IMR-90 (cell line): ENCODE data around the gene FN1. TPM values are rescaled to one million over a fixed set of nuclear protein-coding genes. Genes with fewer than 3 reads are reported as not detected.

Experiments used
- ATAC-seq: fragments of 200-7000 bp; cut with Tn5 transposase; 2 replicates; pipeline ENCODE4 v1.9.1; 2020; ENCODE audit warnings: low read depth, mild to moderate bottlenecking, moderate library complexity
- BruUV-seq: library from RNA; stranded (reverse); fragments of 400-500 nt; replicated peaks from 2 replicates; lab custom pipeline; 2021; lab: Mats Ljungman, UMichigan
- CTCF ChIA-PET: fragments of 300-600 bp; formaldehyde crosslinking; extraction: SDS; loops from one replicate; lab custom pipeline; 2021; ENCODE audit warnings: antibody characterized with exemption; lab: Yijun Ruan, JAX
- POLR2A ChIA-PET: fragments of 300-600 bp; sonication (Branson Sonifier 250); formaldehyde crosslinking; loops from one replicate; lab custom pipeline; 2022; ENCODE audit warnings: antibody characterized with exemption; ENCODE audit not compliant: unreplicated experiment; lab: Charles Lee
- DNase-seq: peaks from one replicate; pipeline ENCODE4 v3.0.0; 2013
- H2AFZ ChIP-seq: replicated peaks from 2 replicates; pipeline ENCODE3; 2013; ENCODE audit warnings: low read length, mild to moderate bottlenecking; ENCODE audit not compliant: poor library complexity
- H2AK5ac ChIP-seq: 2 replicates; pipeline ENCODE4 v1.6.1; 2013; ENCODE audit warnings: low read depth, low read length, inconsistent platforms
- H2AK9ac ChIP-seq: replicated peaks from 2 replicates; pipeline ENCODE3; 2013; ENCODE audit warnings: mild to moderate bottlenecking, low read depth, low read length, moderate library complexity; ENCODE audit not compliant: poor library complexity
- H2BK120ac ChIP-seq: 2 replicates; pipeline ENCODE4 v1.6.1; 2013; ENCODE audit warnings: low read depth, low read length, inconsistent platforms
- H2BK15ac ChIP-seq: 3 replicates; pipeline ENCODE4 v1.6.1; 2013; ENCODE audit warnings: low read depth, low read length, inconsistent platforms
- H2BK20ac ChIP-seq: 2 replicates; pipeline ENCODE4 v1.6.1; 2013; ENCODE audit warnings: low read depth, mild to moderate bottlenecking, inconsistent platforms, low read length, moderate library complexity
- H2BK5ac ChIP-seq: 2 replicates; pipeline ENCODE4 v1.6.1; 2013; ENCODE audit warnings: mild to moderate bottlenecking, low read depth, low read length, inconsistent platforms; ENCODE audit not compliant: poor library complexity, severe bottlenecking
- H3K14ac ChIP-seq: replicated peaks from 2 replicates; pipeline ENCODE4 v1.6.1; 2013; ENCODE audit warnings: low read depth, low read length, inconsistent platforms
- H3K18ac ChIP-seq: 2 replicates; pipeline ENCODE4 v1.6.1; 2013; ENCODE audit warnings: low read depth, low read length, control low read depth
- H3K23ac ChIP-seq: 2 replicates; pipeline ENCODE4 v1.6.1; 2013; ENCODE audit warnings: low read depth, low read length, inconsistent platforms
- H3K27ac ChIP-seq: 2 replicates; pipeline ENCODE4 v1.5.1; 2013; ENCODE audit warnings: mild to moderate bottlenecking, control low read depth, low read length; ENCODE audit not compliant: insufficient read depth
- H3K27me3 ChIP-seq: 2 replicates; pipeline ENCODE4 v1.6.1; 2013; ENCODE audit warnings: low read length; ENCODE audit not compliant: control insufficient read depth, insufficient read depth
- H3K36me3 ChIP-seq: 2 replicates; pipeline ENCODE4 v1.6.1; 2013; ENCODE audit warnings: low read length, mixed read lengths; ENCODE audit not compliant: control insufficient read depth, insufficient read depth
- H3K4ac ChIP-seq: 2 replicates; pipeline ENCODE4 v1.6.1; 2013; ENCODE audit warnings: low read depth, low read length, inconsistent platforms
- H3K4me1 ChIP-seq: 2 replicates; pipeline ENCODE4 v1.6.1; 2013; ENCODE audit warnings: low read length, mixed read lengths; ENCODE audit not compliant: control insufficient read depth, insufficient read depth
- H3K4me2 ChIP-seq: 2 replicates; pipeline ENCODE4 v1.6.1; 2013; ENCODE audit warnings: low read depth, mild to moderate bottlenecking, control low read depth, low read length, moderate library complexity
- H3K4me3 ChIP-seq: 2 replicates; pipeline ENCODE4 v1.5.1; 2013; ENCODE audit warnings: low read depth, mild to moderate bottlenecking, control low read depth, low read length, moderate library complexity; ENCODE audit not compliant: insufficient read depth
- H3K56ac ChIP-seq: 2 replicates; pipeline ENCODE4 v1.6.1; 2013; ENCODE audit warnings: low read length, inconsistent platforms; ENCODE audit not compliant: insufficient read depth; ENCODE audit errors: extremely low read depth
- H3K79me1 ChIP-seq, 2 experiments: 2 replicates each; pipeline ENCODE4 v1.6.1; 2013; ENCODE audit warnings: low read length in 2 of 2, inconsistent platforms in 1 of 2, low read depth in 1 of 2
- H3K9ac ChIP-seq: 2 replicates; pipeline ENCODE4 v1.6.1; 2013; ENCODE audit warnings: low read depth, low read length, control low read depth
- H3K9me1 ChIP-seq: 2 replicates; pipeline ENCODE4 v1.6.1; 2013; ENCODE audit warnings: low read length, inconsistent platforms; ENCODE audit not compliant: insufficient read depth
- H3K9me3 ChIP-seq: 2 replicates; pipeline ENCODE4 v1.6.1; 2013; ENCODE audit warnings: low read length; ENCODE audit not compliant: control insufficient read depth, insufficient read depth
- H4K20me1 ChIP-seq: 2 replicates; pipeline ENCODE4 v1.6.1; 2013; ENCODE audit warnings: low read length, inconsistent platforms; ENCODE audit not compliant: insufficient read depth
- H4K5ac ChIP-seq: 2 replicates; pipeline ENCODE4 v1.6.1; 2013; ENCODE audit warnings: mild to moderate bottlenecking, low read depth, low read length, control low read depth
- H4K8ac ChIP-seq, 2 experiments: 2 replicates each; pipeline ENCODE4 v1.6.1; 2013; ENCODE audit warnings: low read depth in 2 of 2, low read length in 2 of 2, control low read depth in 1 of 2, inconsistent platforms in 1 of 2
- H4K91ac ChIP-seq: 2 replicates; pipeline ENCODE4 v1.6.1; 2013; ENCODE audit warnings: low read depth, low read length, inconsistent platforms; ENCODE audit not compliant: insufficient read depth
- BHLHE40 ChIP-seq: fragments of 150-350 bp; IDR thresholded peaks from 2 replicates; pipeline ENCODE4 v1.6.1; 2016; ENCODE audit warnings: mild to moderate bottlenecking, low read depth, low read length
- CEBPB ChIP-seq: IDR thresholded peaks from 2 replicates; pipeline ENCODE4 v1.6.1; 2012; ENCODE audit warnings: low read depth, low read length, improper control_type of control experiment
- WGBS, 2 experiments: methylation state at CpG; one replicate each; pipeline versions ENCODE4 v1.1.5 to v1.1.7; 2013; ENCODE audit warnings: missing lambda C conversion rate in 2 of 2; ENCODE audit not compliant: insufficient read length in 1 of 2; ENCODE audit errors: extremely low coverage in 2 of 2; 5-methylcytosine and 5-hydroxymethylcytosine counted together
- dilution Hi-C: fragments of 300-500 bp; cut with HindIII; formaldehyde crosslinking; loops from one replicate; pipeline ENCODE4 v1.14.3; 2018; ENCODE audit warnings: low sequenced_read_pairs; ENCODE audit not compliant: unreplicated experiment
- in situ Hi-C: fragments of 300-500 bp; cut with MboI; formaldehyde crosslinking; loops from 3 replicates; pipeline ENCODE4 v1.14.3; 2019; ENCODE audit warnings: low sequenced_read_pairs, inconsistent platforms, mixed read lengths
- intact Hi-C: fragments of 100-400 bp; cut with micrococcal nuclease; formaldehyde crosslinking; loops from 2 replicates; pipeline ENCODE4 v1.10.0; 2022
- polyA plus RNA-seq, 3 experiments: library from polyadenylated mRNA; depleted of rRNA; stranded (reverse); fragments of >200 nt; gene quantifications; 2 replicates each; pipeline ENCODE4 v1.2.3, GENCODE V29; 2012; ENCODE audit warnings: low replicate concordance in 1 of 3
- total RNA-seq: library from RNA; depleted of rRNA; stranded (reverse); fragments of >200 nt; gene quantifications from 2 replicates; pipeline ENCODE4 v1.2.3, GENCODE V29; 2012

Gene FN1
- total and polyA plus RNA-seq, 2 of the 4 experiments (the other 2 are of a cell fraction): 8,243 to 13,004 TPM

GRCh38 chr2:215376103-215376780 is 59.6 kb downstream of the FN1 start:
- Histone ChIP-seq H3K14ac (0 out of 2 replicates have a peak overlapping the region, but pooled peaks have one; percentile 30), H2BK5ac (peak overlapping the region; percentile 52), H3K23ac (no peak overlapping the region), H3K36me3 (peaks cover 79% of the 10 kb centered on the region), H2BK120ac (no peak overlapping the region), H3K79me1 (peaks cover 21 to 39% of the 10 kb centered on the region in 2 experiments), H4K91ac (no peak overlapping the region), H4K20me1 (peaks cover 27% of the 10 kb centered on the region; the same call in 1 of the 2 replicates), H4K5ac (peak overlapping the region; percentile 59; the same call in 1 of the 2 replicates), H3K56ac (no peak overlapping the region), H2BK20ac (no peak overlapping the region), H3K4me2 (no peak overlapping the region), H3K27ac (no peak overlapping the region), H3K4ac (peak overlapping the region; percentile 9; the same call in 1 of the 2 replicates), H3K18ac (no peak overlapping the region), H3K4me3 (no peak overlapping the region), H3K9me1 (peaks cover 12% of the 10 kb centered on the region), H2BK15ac (no peak overlapping the region), H3K9ac (no peak overlapping the region), H4K8ac (peak overlapping the region in 1 of 2 experiments; percentile 26; a peak in 1 of 4 replicates), H2AK5ac (no peak overlapping the region), H2AFZ (peak overlapping the region; percentile 53), H3K4me1 (peaks cover 2% of the 10 kb centered on the region), H3K9me3 (no peaks in the 10 kb centered on the region), H2AK9ac (peak overlapping the region; percentile 73), H3K27me3 (no peaks in the 10 kb centered on the region)
- in situ Hi-C loops: no loop called here
- TF ChIP-seq CEBPB (peak; percentile 70), BHLHE40 (no peak)
- no TSS peak for BruUV-seq
- 76% methylated on average over 3 of the region's 9 CpGs; no CpG with 5 or more reads in 1 of the 2 experiments for WGBS, 2 experiments
- ChIA-PET POLR2A (no interaction called here), CTCF (no interaction called here)
- dilution Hi-C loops: no loop called here
- ATAC-seq (no peak), DNase-seq (no peak)
- intact Hi-C loops: no loop called here
